Activated CD4-positive, alpha-beta T cell treated with anti-CD3 and anti-CD28 coated beads for 36 hours (primary cell): ENCODE data around the gene ALDH1A1. TPM values are rescaled to one million over a fixed set of nuclear protein-coding genes. Genes with fewer than 3 reads are reported as not detected.

ENCODE experiments used
- ATAC-seq: fragments of 200-7000 bp; cut with Tn5 transposase; one replicate; pipeline ENCODE4 v1.10.0; 2021; ENCODE audit warnings: mild to moderate bottlenecking, moderate library complexity
- CTCF ChIA-PET: fragments of 350-600 bp; sonication (Branson Sonifier 250); formaldehyde crosslinking; loops from one replicate; lab custom pipeline; 2021; ENCODE audit warnings: antibody characterized with exemption; lab: Charles Lee
- POLR2A ChIA-PET: fragments of 350-600 bp; sonication (Branson Sonifier 250); formaldehyde crosslinking; loops from one replicate; lab custom pipeline; 2021; ENCODE audit warnings: antibody characterized with exemption, inconsistent platforms; lab: Charles Lee
- DNase-seq: peaks from one replicate; pipeline ENCODE4 v3.0.0-alpha.2; 2020
- H3K27ac Mint-ChIP-seq: one replicate; pipeline ENCODE4 v1.8.0; 2021; ENCODE audit warnings: mixed read lengths
- H3K27me3 Mint-ChIP-seq: one replicate; pipeline ENCODE4 v1.8.0; 2021; ENCODE audit warnings: mixed read lengths
- H3K36me3 Mint-ChIP-seq: one replicate; pipeline ENCODE4 v1.8.0; 2021; ENCODE audit warnings: low read depth, mixed read lengths
- H3K4me1 Mint-ChIP-seq: one replicate; pipeline ENCODE4 v1.8.0; 2021; ENCODE audit warnings: mixed read lengths
- H3K4me3 Mint-ChIP-seq: one replicate; pipeline ENCODE4 v1.8.0; 2021; ENCODE audit warnings: mild to moderate bottlenecking, moderate library complexity, mixed read lengths
- H3K9me3 Mint-ChIP-seq: one replicate; pipeline ENCODE4 v1.8.0; 2021; ENCODE audit warnings: low read depth, mixed read lengths
- intact Hi-C, 2 experiments: fragments of 100-400 bp; cut with DNase I in 1 of 2; cut with micrococcal nuclease in 1 of 2; formaldehyde crosslinking; loops; one replicate each; pipeline versions ENCODE4 v1.14.2 to v1.15.1; 2022 to 2024; cut with DNase I, micrococcal nuclease
- total RNA-seq, 2 experiments: library from RNA; stranded (reverse); gene quantifications; one replicate each; pipeline ENCODE4 v1.2.3, GENCODE V29; 2021

Gene ALDH1A1
- not detected for total RNA-seq

- intact Hi-C loops = no loop called here
- POLR2A ChIA-PET = no interaction called here
Measured at GRCh38 chr9:72952914-72953313, at the start of gene ALDH1A1. Gene ALDH1A1 (minus strand): TSS chr9:72953053. CDS start chr9:72953000, 53 bp downstream.

DNA sequence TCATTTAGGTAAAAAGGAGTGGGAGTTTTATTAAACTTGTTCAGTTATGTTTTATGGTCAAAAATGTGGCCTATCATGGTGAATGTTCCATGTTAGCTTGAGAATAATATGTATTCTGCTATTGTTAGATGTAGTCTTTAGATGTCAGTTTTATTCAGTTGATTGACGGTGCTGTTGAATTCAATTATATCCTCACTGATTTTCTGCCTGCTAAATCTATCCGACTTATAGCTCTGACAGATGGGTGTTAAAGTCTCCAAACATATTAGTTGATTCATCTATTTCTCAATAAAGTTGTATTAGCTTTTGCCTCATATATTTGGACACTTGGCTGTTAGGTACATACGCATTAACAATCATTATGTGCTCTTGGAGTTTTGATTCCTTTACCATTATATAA lies 49.0 kb upstream of the ALDH1A1 start:
- DNase-seq (no peak), ATAC-seq (no peak)
- no peaks in the 10 kb centered on the region for H3K9me3 Mint-ChIP-seq
- H3K27me3 Mint-ChIP-seq = peaks cover 9% of the 10 kb centered on the region
- CTCF ChIA-PET = interaction anchor here (0.7 to 1.0 kb wide), 2 partner anchors 19 to 54 kb away, joined by 3 to 4 read pairs; no protein-coding TSS in a partner anchor
- no peak overlapping the region for H3K27ac Mint-ChIP-seq
- POLR2A ChIA-PET = no interaction called here
- H3K36me3 Mint-ChIP-seq = no peaks in the 10 kb centered on the region
- intact Hi-C loops = no loop called here
- H3K4me1 Mint-ChIP-seq = peaks cover 4% of the 10 kb centered on the region
- no peak overlapping the region for H3K4me3 Mint-ChIP-seq

More at GRCh38 chr9:72952914-72953313, at the start of gene ALDH1A1:
- no peak within 1 kb of the TSS for H3K27ac Mint-ChIP-seq
- H3K27me3 Mint-ChIP-seq = peaks cover 29% of the 10 kb centered on the region
- ATAC-seq (no peak), DNase-seq (no peak)
- no peak within 1 kb of the TSS for H3K4me3 Mint-ChIP-seq
- CTCF ChIA-PET = no interaction called here
- peaks cover 7% of the 10 kb centered on the region for H3K4me1 Mint-ChIP-seq
- H3K9me3 Mint-ChIP-seq = no peaks in the 10 kb centered on the region
- no peaks in the 10 kb centered on the region for H3K36me3 Mint-ChIP-seq

DNA sequence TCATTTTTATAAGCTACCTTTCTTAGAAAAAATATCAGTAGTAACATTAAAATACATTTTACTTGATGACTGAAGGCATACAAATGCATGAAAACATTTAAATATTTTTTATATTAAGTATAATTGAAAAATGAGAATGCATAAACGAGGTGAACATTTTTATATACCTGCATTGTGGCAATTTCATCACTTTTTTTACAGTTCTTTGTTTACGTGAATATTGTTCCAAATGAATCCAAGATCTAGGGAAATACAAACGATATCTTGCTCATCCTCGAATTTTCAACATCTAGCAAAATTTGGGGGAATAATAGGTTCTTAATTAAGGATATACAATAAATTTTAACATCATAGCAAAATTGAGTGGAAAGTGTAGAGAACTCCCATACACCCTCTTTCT lies 45.5 kb upstream of the ALDH1A1 start:
- Mint-ChIP-seq H3K27ac (no peak overlapping the region), H3K36me3 (no peaks in the 10 kb centered on the region), H3K27me3 (peaks cover 4% of the 10 kb centered on the region), H3K4me3 (no peak overlapping the region), H3K9me3 (no peaks in the 10 kb centered on the region), H3K4me1 (peaks cover 4% of the 10 kb centered on the region)
- ATAC-seq (no peak), DNase-seq (no peak)
- intact Hi-C loops = loop anchor here in 1 of 2 experiments (10.0 kb wide), 1 partner anchor 56 kb away; no protein-coding TSS in a partner anchor
- ChIA-PET POLR2A (no interaction called here), CTCF (no interaction called here)

GRCh38 chr9:72997387-72997995 lies 44.6 kb upstream of the ALDH1A1 start:
- ATAC-seq (no peak), DNase-seq (no peak)
- no peaks in the 10 kb centered on the region for H3K9me3 Mint-ChIP-seq
- POLR2A ChIA-PET = no interaction called here
- H3K4me3 Mint-ChIP-seq = no peak overlapping the region
- no peak overlapping the region for H3K27ac Mint-ChIP-seq
- CTCF ChIA-PET = no interaction called here
- H3K27me3 Mint-ChIP-seq = peaks cover 4% of the 10 kb centered on the region
- intact Hi-C loops = loop anchor here in 1 of 2 experiments (10.0 kb wide), 1 partner anchor 57 kb away; no protein-coding TSS in a partner anchor
- no peaks in the 10 kb centered on the region for H3K36me3 Mint-ChIP-seq
- H3K4me1 Mint-ChIP-seq = peaks cover 4% of the 10 kb centered on the region

- H3K4me3 Mint-ChIP-seq = no peak overlapping the region
- no peak overlapping the region for H3K27ac Mint-ChIP-seq
- peaks cover 4% of the 10 kb centered on the region for H3K4me1 Mint-ChIP-seq
- DNase-seq = no peak
- no peaks in the 10 kb centered on the region for H3K36me3 Mint-ChIP-seq
- POLR2A ChIA-PET = no interaction called here
- H3K9me3 Mint-ChIP-seq = no peaks in the 10 kb centered on the region
- CTCF ChIA-PET = no interaction called here
- intact Hi-C loops = loop anchor here in 1 of 2 experiments (10.0 kb wide), 1 partner anchor 58 kb away; no protein-coding TSS in a partner anchor
- peaks cover 6% of the 10 kb centered on the region for H3K27me3 Mint-ChIP-seq
- ATAC-seq = no peak
Measured at GRCh38 chr9:72996684-72997314, 43.9 kb upstream of the ALDH1A1 start.

- Mint-ChIP-seq H3K27ac (no peak overlapping the region), H3K27me3 (peaks cover 6% of the 10 kb centered on the region), H3K36me3 (no peaks in the 10 kb centered on the region), H3K9me3 (no peaks in the 10 kb centered on the region), H3K4me3 (no peak overlapping the region), H3K4me1 (peaks cover 4% of the 10 kb centered on the region)
- no peak for DNase-seq
- intact Hi-C loops = loop anchor here in 1 of 2 experiments (10.0 kb wide), 1 partner anchor 59 kb away; no protein-coding TSS in a partner anchor
- POLR2A ChIA-PET = no interaction called here
- CTCF ChIA-PET = no interaction called here
- no peak for ATAC-seq
Measured at GRCh38 chr9:72996114-72996513, 43.3 kb upstream of the ALDH1A1 start.

- no peaks in the 10 kb centered on the region for H3K36me3 Mint-ChIP-seq
- no peak overlapping the region for H3K27ac Mint-ChIP-seq
- ChIA-PET POLR2A (no interaction called here), CTCF (no interaction called here)
- intact Hi-C loops = loop anchor here in 1 of 2 experiments (10.0 kb wide), 1 partner anchor 59 kb away; no protein-coding TSS in a partner anchor
- ATAC-seq (no peak), DNase-seq (no peak)
- no peaks in the 10 kb centered on the region for H3K9me3 Mint-ChIP-seq
- H3K4me1 Mint-ChIP-seq = peaks cover 4% of the 10 kb centered on the region
- H3K27me3 Mint-ChIP-seq = peaks cover 6% of the 10 kb centered on the region
- H3K4me3 Mint-ChIP-seq = no peak overlapping the region
Measured at GRCh38 chr9:72995131-72996024, 42.5 kb upstream of the ALDH1A1 start.

- intact Hi-C loops = loop anchor here in 1 of 2 experiments (10.0 kb wide), 1 partner anchor 63 kb away; no protein-coding TSS in a partner anchor
- DNase-seq = no peak
- peaks cover 2% of the 10 kb centered on the region for H3K27me3 Mint-ChIP-seq
- no peak overlapping the region for H3K27ac Mint-ChIP-seq
- ATAC-seq = no peak
- CTCF ChIA-PET = interaction anchor here (1.0 kb wide), 1 partner anchor 9 kb away, joined by 3 read pairs; no protein-coding TSS in a partner anchor
- H3K36me3 Mint-ChIP-seq = no peaks in the 10 kb centered on the region
- H3K9me3 Mint-ChIP-seq = no peaks in the 10 kb centered on the region
- no peaks in the 10 kb centered on the region for H3K4me1 Mint-ChIP-seq
- POLR2A ChIA-PET = no interaction called here
- no peak overlapping the region for H3K4me3 Mint-ChIP-seq
Measured at GRCh38 chr9:72991772-72992171, 38.9 kb upstream of the ALDH1A1 start.

DNA sequence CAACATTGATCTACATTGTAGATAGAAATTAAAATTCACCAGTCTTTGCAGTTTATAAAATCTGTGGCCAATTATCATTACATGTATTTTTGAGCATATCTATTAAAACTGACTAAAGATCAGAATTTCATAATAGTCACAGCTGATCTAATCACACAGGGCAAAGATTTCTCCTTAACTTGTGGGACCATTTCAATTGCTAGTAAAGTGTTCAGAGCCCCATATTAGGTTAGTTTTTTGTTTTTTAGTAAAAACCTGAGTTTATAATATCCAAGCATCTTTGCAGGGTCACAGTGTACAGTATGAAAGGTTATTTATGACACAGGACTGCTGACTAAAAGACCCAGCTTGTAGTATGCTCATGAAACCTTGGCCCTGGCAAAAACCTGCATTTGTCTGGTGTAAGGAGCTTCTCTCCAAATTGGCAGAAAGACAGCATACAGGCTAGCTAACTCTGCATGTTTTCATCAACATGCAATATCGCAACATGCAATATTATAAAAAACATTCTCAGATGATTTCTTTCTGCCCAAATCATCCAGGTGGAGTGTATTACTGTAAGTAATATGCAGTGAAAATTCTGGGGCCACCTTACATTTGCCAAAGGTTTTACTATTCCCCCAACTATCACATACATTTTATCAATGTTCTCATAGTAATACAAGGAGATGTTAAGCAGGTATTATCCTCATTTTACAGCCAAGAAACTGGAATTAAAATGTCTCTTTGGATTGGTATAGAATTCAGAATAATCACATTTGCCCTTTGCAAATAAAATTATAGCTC lies 37.7 kb upstream of the ALDH1A1 start:
- intact Hi-C loops = loop anchor here in 1 of 2 experiments (10.0 kb wide), 1 partner anchor 64 kb away; no protein-coding TSS in a partner anchor

GRCh38 chr9:72986522-72987116 lies 33.8 kb upstream of the ALDH1A1 start:
- no peak overlapping the region for H3K27ac Mint-ChIP-seq
- CTCF ChIA-PET = interaction anchor here (0.6 to 1.1 kb wide), 2 partner anchors 9 to 440 kb away, joined by 3 read pairs; no protein-coding TSS in a partner anchor
- intact Hi-C loops = no loop called here

More for the DNA sequence above, 37.7 kb upstream of the ALDH1A1 start:
- DNase-seq = no peak
- Mint-ChIP-seq H3K4me1 (no peaks in the 10 kb centered on the region), H3K9me3 (no peaks in the 10 kb centered on the region), H3K36me3 (no peaks in the 10 kb centered on the region), H3K4me3 (no peak overlapping the region), H3K27me3 (peaks cover 2% of the 10 kb centered on the region), H3K27ac (no peak overlapping the region)
- no peak for ATAC-seq
- ChIA-PET POLR2A (no interaction called here), CTCF (interaction anchor here (0.6 kb wide), 1 partner anchor 14 kb away, joined by 3 read pairs; no protein-coding TSS in a partner anchor)

More at GRCh38 chr9:72986522-72987116, 33.8 kb upstream of the ALDH1A1 start:
- no peaks in the 10 kb centered on the region for H3K36me3 Mint-ChIP-seq
- POLR2A ChIA-PET = interaction anchor here (0.6 kb wide), 1 partner anchor 130 kb away, joined by 4 read pairs; no protein-coding TSS in a partner anchor
- no peaks in the 10 kb centered on the region for H3K27me3 Mint-ChIP-seq
- H3K4me3 Mint-ChIP-seq = no peak overlapping the region
- ATAC-seq = no peak
- H3K9me3 Mint-ChIP-seq = no peaks in the 10 kb centered on the region
- no peaks in the 10 kb centered on the region for H3K4me1 Mint-ChIP-seq
- no peak for DNase-seq
